Kidney epithelial cell (primary cell): Measurements from ENCODE around the gene CCDC57. TPM values are rescaled to one million over a fixed set of nuclear protein-coding genes. Genes with fewer than 3 reads are reported as not detected.

Experiments
- DNase-seq: peaks from one replicate; pipeline ENCODE4 v3.0.0-alpha.2; 2010; ENCODE audit warnings: low read depth
- H3K27me3 ChIP-seq: 2 replicates; pipeline ENCODE4 v1.6.0; 2011; ENCODE audit warnings: low read length; ENCODE audit not compliant: control insufficient read depth, insufficient read depth
- H3K36me3 ChIP-seq: 2 replicates; pipeline ENCODE4 v1.5.1; 2011; ENCODE audit warnings: low read length; ENCODE audit not compliant: control insufficient read depth, insufficient read depth
- H3K4me3 ChIP-seq: 2 replicates; pipeline ENCODE4 v1.5.1; 2011; ENCODE audit warnings: low read depth, mild to moderate bottlenecking, control low read depth, low read length
- CTCF ChIP-seq: IDR thresholded peaks from 2 replicates; pipeline ENCODE4 v1.5.1; 2011; ENCODE audit warnings: mild to moderate bottlenecking, moderate library complexity, low read length, control low read depth, inconsistent platforms; ENCODE audit not compliant: insufficient read depth, poor library complexity, severe bottlenecking
- total RNA-seq: library from RNA; depleted of rRNA; stranded (reverse); fragments of >200 nt; gene quantifications from 2 replicates; pipeline ENCODE4 v1.2.3, GENCODE V29; 2015

Gene CCDC57
- total RNA-seq, 1 donor from 2014 or later, result 25.5 TPM

- no peak overlapping the region for H3K4me3 ChIP-seq
These were observed 33.9 kb upstream of the CCDC57 start for GRCh38 chr17:82246365-82247181.

GRCh38 chr17:82246040-82246364 is 33.4 kb upstream of the CCDC57 start:
- no peak for TF ChIP-seq CTCF
- no peak for DNase-seq
- Histone ChIP-seq H3K27me3 (no peaks in the 10 kb centered on the region), H3K4me3 (no peak overlapping the region), H3K36me3 (peaks cover 11% of the 10 kb centered on the region)

More at GRCh38 chr17:82246365-82247181, 33.9 kb upstream of the CCDC57 start:
- no peak for TF ChIP-seq CTCF
- no peaks in the 10 kb centered on the region for H3K27me3 ChIP-seq
- DNase-seq, result no peak
- peaks cover 11% of the 10 kb centered on the region for H3K36me3 ChIP-seq

GRCh38 chr17:82245134-82246039 is 32.7 kb upstream of the CCDC57 start:
- Histone ChIP-seq H3K4me3 (no peak overlapping the region), H3K36me3 (peaks cover 11% of the 10 kb centered on the region), H3K27me3 (no peaks in the 10 kb centered on the region)
- no peak for DNase-seq
- no peak for TF ChIP-seq CTCF

- no peaks in the 10 kb centered on the region for H3K27me3 ChIP-seq
- H3K4me3 ChIP-seq, result no peak overlapping the region
- peak; percentile 56 for TF ChIP-seq CTCF
- DNase-seq, result no peak
- H3K36me3 ChIP-seq, result peaks cover 13% of the 10 kb centered on the region
These were observed 31.9 kb upstream of the CCDC57 start for GRCh38 chr17:82244413-82245133.

GRCh38 chr17:82243648-82244412 is 31.2 kb upstream of the CCDC57 start:
- Histone ChIP-seq H3K36me3 (peaks cover 13% of the 10 kb centered on the region), H3K27me3 (no peaks in the 10 kb centered on the region), H3K4me3 (no peak overlapping the region)
- TF ChIP-seq CTCF, result no peak
- no peak for DNase-seq
